Endothelial cell of umbilical vein (primary cell): Measurements from ENCODE around the gene CKS2. TPM values are rescaled to one million over a fixed set of nuclear protein-coding genes. Genes with fewer than 3 reads are reported as not detected.

Source experiments
- BruUV-seq: library from RNA; stranded (reverse); fragments of 400-500 nt; replicated peaks from 2 replicates; lab custom pipeline; 2021; lab: Mats Ljungman, UMichigan
- CTCF ChIA-PET: fragments of 300-600, 350-600 bp; sonication (Branson Sonifier 250); formaldehyde crosslinking; loops from one replicate; lab custom pipeline; 2021; ENCODE audit warnings: antibody characterized with exemption, inconsistent platforms; lab: Charles Lee
- POLR2A ChIA-PET: fragments of 300-600, 350-600 bp; sonication (Branson Sonifier 250); formaldehyde crosslinking; loops from one replicate; lab custom pipeline; 2021; ENCODE audit warnings: antibody characterized with exemption, inconsistent platforms; lab: Charles Lee
- DNase-seq: peaks from one replicate; pipeline ENCODE4 v3.0.0-alpha.2; 2011; ENCODE audit warnings: low read depth, low spot score
- FAIRE-seq: peaks from 2 replicates; lab custom pipeline; 2011; peaks lifted over from hg19 to GRCh38; lab: Jason Lieb, UNC
- H2AFZ ChIP-seq: 2 replicates; pipeline ENCODE4 v1.6.0; 2012; ENCODE audit warnings: low read depth, low read length, control low read depth, inconsistent platforms
- H3K27ac ChIP-seq: 2 replicates; pipeline ENCODE4 v1.5.1; 2011; ENCODE audit warnings: low read depth, mild to moderate bottlenecking, control low read depth, low read length, moderate library complexity; ENCODE audit not compliant: insufficient read depth
- H3K27me3 ChIP-seq, 2 experiments: 2 replicates each; pipeline versions ENCODE4 v1.6.0 to v1.6.1; 2011; ENCODE audit warnings: low read length in 2 of 2, mixed read lengths in 1 of 2; ENCODE audit not compliant: control insufficient read depth in 2 of 2, insufficient read depth in 2 of 2
- H3K36me3 ChIP-seq, 2 experiments: 2 replicates in 1 of 2; 3 replicates in 1 of 2; pipeline ENCODE4 v1.5.1; 2011; ENCODE audit warnings: low read length in 2 of 2, mild to moderate bottlenecking in 1 of 2, moderate library complexity in 1 of 2; ENCODE audit not compliant: control insufficient read depth in 2 of 2, insufficient read depth in 2 of 2; ENCODE audit errors: extremely low read depth in 1 of 2
- H3K4me1 ChIP-seq: 3 replicates; pipeline ENCODE4 v1.5.1; 2011; ENCODE audit warnings: mild to moderate bottlenecking, low read length; ENCODE audit not compliant: control insufficient read depth, insufficient read depth; ENCODE audit errors: extremely low read depth
- H3K4me2 ChIP-seq: 2 replicates; pipeline ENCODE4 v1.6.1; 2011; ENCODE audit warnings: low read length, control low read depth, mixed read lengths; ENCODE audit not compliant: insufficient read depth
- H3K4me3 ChIP-seq, 3 experiments: fragments of 200-600 bp in 1 of 3; sonication (generic), shearing (Covaris generic) in 1 of 3; replicated peaks in 1 of 3; 2 replicates each; pipeline ENCODE4 v1.5.1; 2011 to 2016; ENCODE audit warnings: control low read depth in 3 of 3, low read length in 3 of 3, mild to moderate bottlenecking in 2 of 3, inconsistent platforms in 1 of 3, low read depth in 1 of 3, moderate library complexity in 1 of 3; ENCODE audit not compliant: insufficient read depth in 1 of 3
- H3K79me2 ChIP-seq: 2 replicates; pipeline ENCODE4 v1.6.0; 2012; ENCODE audit warnings: low read length, inconsistent platforms; ENCODE audit not compliant: control insufficient read depth, insufficient read depth
- H3K9ac ChIP-seq: replicated peaks from 2 replicates; pipeline ENCODE3; 2011; ENCODE audit warnings: low read length, control low read depth; ENCODE audit not compliant: insufficient read depth; ENCODE audit errors: extremely low read depth
- H3K9me1 ChIP-seq: replicated peaks from 3 replicates; pipeline ENCODE4 v1.6.0; 2011; ENCODE audit warnings: mild to moderate bottlenecking, low read length; ENCODE audit not compliant: control insufficient read depth, insufficient read depth; ENCODE audit errors: extremely low read depth
- H3K9me3 ChIP-seq: replicated peaks from 2 replicates; pipeline ENCODE4 v1.5.1; 2012; ENCODE audit warnings: low read length, inconsistent platforms; ENCODE audit not compliant: control insufficient read depth, insufficient read depth
- H4K20me1 ChIP-seq: replicated peaks from 2 replicates; pipeline ENCODE3; 2011; ENCODE audit warnings: mild to moderate bottlenecking, low read length; ENCODE audit not compliant: control insufficient read depth, insufficient read depth; ENCODE audit errors: extremely low read depth
- EZH2 ChIP-seq: IDR thresholded peaks from 2 replicates; pipeline ENCODE4 v1.6.1; 2012; ENCODE audit warnings: borderline replicate concordance, low read depth, mild to moderate bottlenecking, moderate library complexity, low read length, inconsistent platforms; ENCODE audit not compliant: severe bottlenecking
- FOS ChIP-seq: IDR thresholded peaks from 2 replicates; pipeline ENCODE4 v1.6.1; 2011; ENCODE audit warnings: mild to moderate bottlenecking, low read length, moderate library complexity, borderline replicate concordance; ENCODE audit not compliant: insufficient read depth
- GATA2 ChIP-seq: IDR thresholded peaks from 2 replicates; pipeline ENCODE4 v1.7.0; 2011; ENCODE audit warnings: low read depth, mild to moderate bottlenecking, moderate library complexity, mixed read lengths, low read length; ENCODE audit not compliant: insufficient read length, insufficient read depth
- JUN ChIP-seq: IDR thresholded peaks from 2 replicates; pipeline ENCODE4 v1.6.1; 2011; ENCODE audit warnings: borderline replicate concordance, low read depth; ENCODE audit not compliant: insufficient read length, insufficient read depth
- MYC ChIP-seq: IDR thresholded peaks from one replicate; pipeline ENCODE4 v1.6.1; 2011; ENCODE audit warnings: mild to moderate bottlenecking, low read depth, low read length
- POLR2AphosphoS5 ChIP-seq: IDR thresholded peaks from 2 replicates; pipeline ENCODE4 v1.6.1; 2012; ENCODE audit warnings: low read depth, mild to moderate bottlenecking, control low read depth, low read length, moderate library complexity; ENCODE audit not compliant: insufficient read depth
- dilution Hi-C: fragments of 300-500 bp; cut with MboI; formaldehyde crosslinking; loops from one replicate; pipeline ENCODE4 v1.15.0; 2019; ENCODE audit warnings: low sequenced_read_pairs; ENCODE audit not compliant: extremely low pct_ligation_motif_present
- intact Hi-C: fragments of 100-400 bp; cut with micrococcal nuclease; formaldehyde crosslinking; loops from one replicate; pipeline ENCODE4 v1.10.0; 2022
- polyA plus RNA-seq, 4 experiments: library from polyadenylated mRNA; depleted of rRNA in 3 of 4; stranded (reverse) in 3 of 4; unstranded in 1 of 4; fragments of >200 nt; gene quantifications; 2 replicates each; pipeline versions ENCODE4 v1.2.1 to v1.2.3, GENCODE V29; 2011 to 2012; ENCODE audit warnings: missing spikeins in 1 of 4
- total RNA-seq: library from RNA; stranded (reverse); gene quantifications from 2 replicates; pipeline ENCODE4 v1.2.3, GENCODE V29; 2021
- TF ChIP-seq, protein P1 (sequence below), 2 donors: IDR thresholded peaks; 1 replicate in 1 of 2; 2 replicates in 1 of 2; pipeline ENCODE4 v1.5.1; 2011; ENCODE audit warnings: low read length in 2 of 2, mild to moderate bottlenecking in 2 of 2, moderate library complexity in 2 of 2, control low read depth in 1 of 2, inconsistent platforms in 1 of 2, low read depth in 1 of 2; ENCODE audit not compliant: insufficient read depth in 1 of 2; ENCODE audit errors: extremely low read depth in 1 of 2
- TF ChIP-seq, protein P2 (sequence below): IDR thresholded peaks from 2 replicates; pipeline ENCODE4 v1.6.1; 2011; ENCODE audit not compliant: insufficient read depth, insufficient read length

CKS2 gene
- total and polyA plus RNA-seq, 2 donors (not counting 3 experiments of a cell fraction or from before 2014, with no cell fraction given) = 153 to 269 TPM

DNA sequence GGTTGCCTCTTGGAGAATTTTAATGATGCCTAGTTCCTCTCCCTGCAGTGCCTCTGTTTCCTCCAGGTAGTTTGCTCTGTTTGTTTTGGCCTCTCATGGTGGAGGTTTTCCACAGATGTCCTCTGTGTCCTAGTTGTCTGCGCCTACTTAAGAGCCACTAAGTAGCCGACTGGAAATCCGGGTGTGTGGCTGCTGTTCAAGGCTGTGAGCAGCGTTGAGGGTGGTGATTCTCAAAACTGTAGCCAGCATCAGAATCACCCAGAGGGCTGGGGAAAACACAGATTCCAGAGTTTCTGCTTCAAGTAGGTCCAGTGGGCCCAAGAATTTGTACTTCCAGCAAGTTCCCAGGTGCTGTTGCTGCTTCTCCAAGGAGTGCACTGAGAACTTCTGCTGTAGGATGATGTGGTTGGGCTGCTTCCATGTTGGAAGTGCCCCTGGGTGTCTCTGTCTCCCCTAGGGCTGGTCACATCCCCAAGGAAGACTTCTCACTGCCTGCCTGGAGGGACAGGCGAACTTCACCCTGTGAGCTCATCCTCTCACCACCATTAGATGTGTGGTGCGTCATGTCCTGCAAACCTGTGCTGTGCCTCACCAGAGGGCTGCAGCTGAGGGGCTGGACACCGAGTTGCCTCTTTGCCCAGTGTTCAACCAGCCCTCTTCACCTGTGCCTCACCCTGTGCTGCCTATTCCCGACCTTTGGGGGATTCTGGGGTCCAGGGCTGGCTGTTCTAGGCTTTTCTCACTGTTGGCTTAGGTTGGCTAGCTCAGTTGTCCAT, 42.1 kb downstream of the CKS2 start:
- dilution Hi-C loops (no loop called here), intact Hi-C loops (no loop called here)
- Histone ChIP-seq H3K27ac (no peak overlapping the region), H3K36me3 (peaks cover 17 to 59% of the 10 kb centered on the region in 2 experiments), H3K9me3 (no peaks in the 10 kb centered on the region), H2AFZ (no peak overlapping the region), H3K79me2 (no peaks in the 10 kb centered on the region), H3K9me1 (no peaks in the 10 kb centered on the region), H3K4me1 (no peaks in the 10 kb centered on the region), H3K4me3 (no peak overlapping the region), H3K9ac (no peak overlapping the region), H3K4me2 (no peak overlapping the region), H4K20me1 (no peaks in the 10 kb centered on the region), H3K27me3 (no peaks in the 10 kb centered on the region)
- no peak for FAIRE-seq
- ChIA-PET CTCF (interaction anchor here (1.6 kb wide), 1 partner anchor 196 kb away, joined by 6 read pairs; no protein-coding TSS in a partner anchor), POLR2A (no interaction called here)
- DNase-seq = no peak
- TF ChIP-seq JUN = no peak
- TF ChIP-seq, protein P1, sequence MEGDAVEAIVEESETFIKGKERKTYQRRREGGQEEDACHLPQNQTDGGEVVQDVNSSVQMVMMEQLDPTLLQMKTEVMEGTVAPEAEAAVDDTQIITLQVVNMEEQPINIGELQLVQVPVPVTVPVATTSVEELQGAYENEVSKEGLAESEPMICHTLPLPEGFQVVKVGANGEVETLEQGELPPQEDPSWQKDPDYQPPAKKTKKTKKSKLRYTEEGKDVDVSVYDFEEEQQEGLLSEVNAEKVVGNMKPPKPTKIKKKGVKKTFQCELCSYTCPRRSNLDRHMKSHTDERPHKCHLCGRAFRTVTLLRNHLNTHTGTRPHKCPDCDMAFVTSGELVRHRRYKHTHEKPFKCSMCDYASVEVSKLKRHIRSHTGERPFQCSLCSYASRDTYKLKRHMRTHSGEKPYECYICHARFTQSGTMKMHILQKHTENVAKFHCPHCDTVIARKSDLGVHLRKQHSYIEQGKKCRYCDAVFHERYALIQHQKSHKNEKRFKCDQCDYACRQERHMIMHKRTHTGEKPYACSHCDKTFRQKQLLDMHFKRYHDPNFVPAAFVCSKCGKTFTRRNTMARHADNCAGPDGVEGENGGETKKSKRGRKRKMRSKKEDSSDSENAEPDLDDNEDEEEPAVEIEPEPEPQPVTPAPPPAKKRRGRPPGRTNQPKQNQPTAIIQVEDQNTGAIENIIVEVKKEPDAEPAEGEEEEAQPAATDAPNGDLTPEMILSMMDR (IDR thresholded peaks at IDR 0.05; ENCODE audit: extremely low read depth in 1 of 2, insufficient read depth in 1 of 2, low read depth in 1 of 2, low read length in 2 of 2) = no peak
- TF ChIP-seq GATA2 = no peak
- TF ChIP-seq MYC = no peak
- TF ChIP-seq, protein P2, sequence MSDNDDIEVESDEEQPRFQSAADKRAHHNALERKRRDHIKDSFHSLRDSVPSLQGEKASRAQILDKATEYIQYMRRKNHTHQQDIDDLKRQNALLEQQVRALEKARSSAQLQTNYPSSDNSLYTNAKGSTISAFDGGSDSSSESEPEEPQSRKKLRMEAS = no peak
- TF ChIP-seq FOS = no peak
- no peak for TF ChIP-seq EZH2
- TF ChIP-seq POLR2AphosphoS5 = no peak
- BruUV-seq = no TSS peak
